IPS DF 19.7 (cell line): Measurements from ENCODE around the gene WNT6.

Experiments used
- DNase-seq: peaks from one replicate; pipeline ENCODE4 v3.0.0-alpha.2; 2013; ENCODE audit warnings: low read depth, low spot score

The WNT6 gene

DNA sequence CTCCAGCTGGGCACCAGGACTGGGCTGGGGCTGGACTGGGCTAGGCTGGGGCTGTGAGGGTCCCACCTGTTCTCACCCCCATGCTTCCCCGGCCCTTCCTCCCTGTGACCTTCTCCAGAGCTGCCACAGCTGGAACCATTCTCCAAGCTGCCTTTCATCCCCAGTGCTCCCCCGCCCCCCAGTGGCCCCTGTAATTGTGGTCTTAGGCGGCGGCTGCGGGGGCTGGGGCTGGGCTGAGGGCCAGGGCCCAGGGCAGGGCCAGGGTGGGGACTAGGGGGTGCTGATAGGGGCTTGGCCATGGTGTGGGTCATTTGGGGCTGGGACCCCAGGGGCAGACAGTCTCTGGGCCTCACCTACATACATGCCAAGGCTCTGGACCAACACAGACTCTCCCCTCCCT is 18.3 kb downstream of the WNT6 start:
- DNase-seq, result no peak

DNA sequence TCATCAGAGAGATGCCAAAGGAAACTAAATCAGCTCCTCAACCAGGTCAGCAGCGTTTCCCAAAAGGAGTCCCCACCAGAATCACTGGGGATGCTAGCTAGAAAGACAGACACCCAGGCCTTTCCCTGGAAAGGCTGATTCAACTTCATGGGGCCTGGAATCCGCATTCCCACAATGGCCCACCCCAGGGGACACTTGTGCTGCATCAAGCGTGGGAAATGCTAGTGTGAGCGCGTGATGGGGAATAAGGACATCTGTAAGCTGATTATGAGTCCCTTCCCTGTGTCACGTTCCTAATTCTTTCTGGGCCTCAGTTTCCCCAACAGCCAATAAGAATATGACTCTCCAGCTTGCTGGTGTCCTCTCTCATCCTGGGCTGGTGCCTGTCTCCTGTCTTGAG is 18.9 kb downstream of the WNT6 start:
- DNase-seq, result no peak

DNA sequence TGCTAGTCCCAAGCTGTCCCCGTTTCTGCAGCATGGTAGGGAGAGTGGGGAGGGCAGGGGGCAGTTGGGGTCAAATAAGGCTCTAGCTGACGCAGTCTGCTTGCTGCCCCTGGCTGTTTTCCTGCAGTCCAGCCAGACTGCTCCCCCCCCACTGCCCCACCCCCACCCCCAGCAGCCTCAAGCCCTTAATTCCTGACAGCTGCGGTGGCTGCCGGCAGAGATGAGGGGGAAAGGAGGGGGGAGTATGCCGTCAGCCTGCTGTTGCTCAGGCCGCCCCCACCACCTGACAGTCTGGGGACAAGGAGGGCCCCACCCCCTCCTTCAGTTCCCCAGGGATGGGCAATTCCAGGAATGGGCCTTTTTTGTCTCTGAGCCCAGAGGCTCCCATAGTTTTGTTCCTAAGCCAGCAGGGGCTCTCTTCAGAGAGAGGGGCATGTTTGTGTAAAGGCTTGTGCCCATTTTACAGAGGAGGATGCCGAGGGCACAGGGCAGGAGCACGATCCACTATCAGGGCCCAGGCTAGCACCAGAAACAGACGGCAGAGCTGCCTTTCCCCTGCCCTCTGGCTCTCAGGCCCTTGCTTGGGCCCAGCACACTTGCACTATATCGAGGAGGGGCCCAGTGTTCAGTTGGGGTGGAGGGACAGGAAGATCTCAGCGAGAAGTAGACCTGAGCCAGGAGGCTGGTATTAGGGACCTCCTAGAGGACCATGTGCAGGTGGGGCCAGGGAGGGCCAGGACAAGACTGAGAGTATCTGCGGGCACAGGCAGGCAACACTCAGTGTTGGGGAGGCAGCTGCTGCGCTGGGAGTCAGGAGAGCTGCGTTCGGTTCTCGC is 19.5 kb downstream of the WNT6 start:
- DNase-seq, result no peak

DNA sequence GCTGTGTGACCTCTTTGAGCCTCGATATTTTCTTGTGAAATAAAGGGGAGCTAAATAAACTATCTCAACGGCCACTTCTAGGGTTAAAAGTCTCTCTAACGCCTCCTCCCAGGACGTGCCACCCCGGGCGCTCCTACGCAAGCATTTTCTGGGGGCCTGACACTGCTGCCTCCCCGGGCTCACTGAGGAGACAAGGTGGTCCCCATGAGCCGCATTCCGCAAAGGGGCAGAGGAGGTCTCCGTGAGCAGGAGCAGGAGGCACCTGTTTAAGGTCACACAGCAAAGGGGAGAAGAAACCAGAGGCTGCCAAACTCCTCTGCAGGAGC is 20.1 kb downstream of the WNT6 start:
- DNase-seq, result no peak

DNA sequence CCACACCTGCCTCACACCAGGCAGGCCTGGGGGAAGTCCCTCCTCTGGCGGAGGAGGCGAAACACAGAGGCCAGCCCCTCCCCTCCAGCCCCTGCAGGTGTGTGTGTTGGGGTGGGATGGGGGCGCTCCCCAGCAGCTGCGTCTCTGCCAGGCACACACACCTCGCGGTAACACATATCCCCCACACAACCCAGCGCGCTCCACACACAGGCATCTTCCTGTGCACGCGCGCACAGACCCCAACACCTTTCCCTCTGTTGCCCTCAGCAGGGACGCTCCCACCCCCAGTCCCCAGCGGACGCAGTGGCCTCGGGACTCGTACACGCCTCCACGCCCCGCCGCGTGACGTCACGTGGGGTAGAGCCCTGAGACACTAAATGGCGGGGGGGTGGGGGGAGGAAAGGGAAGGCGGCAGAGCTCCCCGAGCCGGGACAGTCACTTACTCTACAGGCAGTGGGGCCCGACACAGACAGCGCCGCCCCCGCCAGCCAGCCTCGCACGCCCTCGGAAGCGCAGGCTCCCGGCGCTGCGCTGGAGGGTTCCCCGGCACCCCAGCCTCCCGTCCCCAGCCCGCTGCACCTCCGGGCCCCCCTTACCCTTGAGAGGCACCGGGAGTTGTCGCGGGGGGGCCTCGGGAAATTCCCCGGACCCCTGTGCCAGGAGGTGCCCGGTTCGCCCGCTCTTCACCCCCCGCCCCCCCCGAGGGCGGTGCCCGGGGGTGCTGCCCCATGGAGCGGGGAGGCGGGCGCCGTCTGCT is 20.7 kb downstream of the WNT6 start, which contains the start of gene WNT10A:
WNT10A (plus strand) TSS at position 751 of the 757 bp plus-strand sequence. CDS start 144 bp downstream, outside the sequence.
- no peak for DNase-seq

DNA sequence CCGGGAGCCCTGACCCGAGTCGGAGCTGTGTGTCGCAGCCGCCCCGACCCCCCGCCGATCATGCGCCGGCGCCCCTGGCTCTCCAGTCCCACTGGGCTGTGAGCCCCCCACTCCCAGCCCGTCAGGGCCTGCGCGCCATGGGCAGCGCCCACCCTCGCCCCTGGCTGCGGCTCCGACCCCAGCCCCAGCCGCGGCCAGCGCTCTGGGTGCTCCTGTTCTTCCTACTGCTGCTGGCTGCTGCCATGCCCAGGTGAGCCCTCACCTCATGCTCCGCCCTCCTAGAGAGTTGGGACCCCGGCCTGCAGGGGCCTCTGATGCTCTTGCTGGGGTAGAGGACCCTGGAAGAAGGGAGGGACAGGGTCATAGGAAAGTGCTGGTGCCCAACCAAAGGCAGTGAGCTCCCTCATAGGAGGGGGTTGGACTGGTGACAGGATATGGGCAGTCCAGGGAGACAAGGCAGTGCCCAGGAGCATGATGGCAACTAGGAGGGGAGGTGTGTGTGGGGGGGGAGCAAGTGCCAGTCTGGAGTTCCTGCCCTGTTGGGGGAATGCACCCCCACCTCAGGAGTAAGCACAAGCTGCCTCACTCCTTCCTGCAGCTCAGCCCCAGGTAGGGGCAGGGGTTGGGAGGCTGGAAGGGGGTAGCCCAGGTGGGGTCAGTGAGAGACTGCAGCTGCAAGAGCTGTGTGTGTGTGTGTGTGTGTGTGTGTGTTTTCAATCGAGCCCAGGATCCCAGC is 21.4 kb downstream of the WNT6 start:
- DNase-seq, result no peak

DNA sequence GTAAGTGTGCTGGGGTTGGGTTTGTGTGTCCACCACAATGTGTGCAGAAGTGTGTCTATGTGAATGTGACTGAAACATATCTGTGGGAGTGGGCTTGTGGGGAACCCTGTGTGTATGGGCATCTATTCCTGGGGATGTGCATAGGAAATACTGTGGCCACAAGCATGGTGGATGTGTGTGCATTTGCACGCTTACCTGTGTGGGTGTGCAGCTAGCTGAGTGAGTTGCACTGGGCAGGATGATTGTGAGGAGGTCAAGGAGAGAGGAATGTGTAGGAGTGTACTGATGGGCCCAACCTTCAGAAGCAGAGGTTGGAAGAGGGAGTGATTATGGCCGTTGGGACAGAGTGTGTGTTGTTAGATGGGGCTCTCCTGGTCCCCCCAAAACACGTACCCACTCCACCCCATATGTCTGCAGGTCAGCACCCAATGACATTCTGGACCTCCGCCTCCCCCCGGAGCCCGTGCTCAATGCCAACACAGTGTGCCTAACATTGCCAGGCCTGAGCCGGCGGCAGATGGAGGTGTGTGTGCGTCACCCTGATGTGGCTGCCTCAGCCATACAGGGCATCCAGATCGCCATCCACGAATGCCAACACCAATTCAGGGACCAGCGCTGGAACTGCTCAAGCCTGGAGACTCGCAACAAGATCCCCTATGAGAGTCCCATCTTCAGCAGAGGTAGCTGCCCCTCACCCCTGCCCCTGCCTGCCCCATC is 22.3 kb downstream of the WNT6 start:
- DNase-seq, result no peak

DNA sequence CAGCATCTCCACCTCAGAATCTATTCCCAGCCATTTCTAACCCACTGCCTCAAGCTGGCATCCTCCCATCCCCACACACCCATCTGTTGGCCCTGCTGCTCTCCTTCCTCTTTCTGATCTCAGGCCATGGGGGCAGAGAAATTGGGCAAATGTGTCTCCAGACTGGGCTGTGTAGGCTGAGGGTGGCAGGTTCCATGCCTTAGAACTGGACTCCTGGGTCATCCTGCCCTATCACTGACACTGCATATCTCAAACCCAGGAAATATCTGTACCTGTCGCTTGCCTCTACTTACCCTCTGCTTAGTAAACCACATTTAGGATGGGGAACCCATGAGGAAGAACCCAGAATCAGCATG is 22.8 kb downstream of the WNT6 start:
- no peak for DNase-seq

DNA sequence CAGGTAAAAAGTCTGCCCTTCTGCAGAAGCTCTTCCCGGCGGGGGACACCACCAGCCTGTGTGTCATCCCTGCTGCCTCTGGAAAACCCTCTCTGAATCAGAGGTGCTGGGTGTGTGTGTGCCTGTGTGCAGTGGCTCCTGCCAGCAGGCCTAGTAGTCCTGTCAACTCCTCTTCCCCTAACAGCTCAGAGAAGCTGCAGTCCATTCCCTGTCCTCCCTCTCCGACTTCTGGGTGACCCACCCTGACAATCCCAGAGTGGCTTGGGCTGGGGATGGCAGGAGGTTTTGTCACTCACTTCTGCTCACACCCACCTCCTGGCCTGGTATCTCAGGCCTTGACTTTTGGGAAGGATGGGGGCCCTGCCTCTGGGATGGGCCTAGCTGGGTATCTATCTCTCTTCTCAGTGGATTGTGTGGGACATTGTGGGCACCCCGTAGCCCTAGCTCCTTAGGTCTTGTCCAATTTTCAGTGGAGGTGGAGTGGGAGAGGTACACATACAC is 23.3 kb downstream of the WNT6 start:
- DNase-seq, result no peak

DNA sequence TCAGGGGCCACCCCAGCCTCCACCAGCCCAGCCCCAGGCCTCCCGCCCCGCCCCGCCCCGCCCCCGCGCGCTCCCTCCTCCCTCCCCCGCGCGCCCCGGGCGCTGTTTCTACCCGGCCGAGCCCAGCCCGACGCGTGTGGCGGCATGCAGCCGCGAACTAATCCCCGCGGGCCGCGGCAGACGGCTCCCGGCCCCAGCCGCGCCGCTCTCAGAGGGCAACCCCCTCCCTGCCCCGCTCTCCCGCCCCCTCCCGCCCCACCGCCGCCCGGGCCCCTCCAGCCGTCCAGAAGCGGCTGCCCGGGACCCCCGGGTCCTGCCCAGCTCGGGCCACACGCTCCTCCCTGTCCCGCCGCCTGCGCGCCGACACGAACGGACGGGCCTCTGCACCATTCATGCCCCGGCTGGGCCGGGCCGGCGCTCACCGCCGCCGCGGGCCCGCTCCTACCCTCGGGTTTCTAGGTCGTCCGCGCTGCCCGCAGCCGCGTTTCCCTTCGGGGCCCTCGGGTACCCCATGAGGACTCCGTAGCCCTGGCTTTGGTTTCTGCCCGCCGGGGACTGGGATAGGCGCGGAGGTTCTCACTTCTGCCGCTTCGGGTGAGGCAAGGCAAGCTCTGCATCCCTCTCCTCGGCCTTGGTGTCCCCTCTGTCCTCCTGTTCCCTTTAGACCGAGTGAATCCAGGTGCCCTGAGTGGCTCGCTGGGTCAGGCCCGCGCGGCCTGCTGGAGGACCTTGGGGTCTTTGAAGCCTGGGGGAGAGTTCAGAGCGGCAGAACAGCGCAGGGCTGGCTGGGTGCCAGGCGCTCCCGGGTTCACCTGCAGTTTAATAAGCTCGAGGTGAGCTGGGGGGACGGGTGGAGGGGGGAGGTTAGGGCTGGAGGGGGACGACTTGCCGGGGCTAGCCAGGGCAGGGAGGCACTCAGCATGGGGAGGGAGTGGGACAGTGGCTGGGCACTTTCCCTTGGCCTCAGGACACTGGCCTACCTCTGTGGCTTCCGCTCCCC is 24.2 kb downstream of the WNT6 start:
- no peak for DNase-seq

DNA sequence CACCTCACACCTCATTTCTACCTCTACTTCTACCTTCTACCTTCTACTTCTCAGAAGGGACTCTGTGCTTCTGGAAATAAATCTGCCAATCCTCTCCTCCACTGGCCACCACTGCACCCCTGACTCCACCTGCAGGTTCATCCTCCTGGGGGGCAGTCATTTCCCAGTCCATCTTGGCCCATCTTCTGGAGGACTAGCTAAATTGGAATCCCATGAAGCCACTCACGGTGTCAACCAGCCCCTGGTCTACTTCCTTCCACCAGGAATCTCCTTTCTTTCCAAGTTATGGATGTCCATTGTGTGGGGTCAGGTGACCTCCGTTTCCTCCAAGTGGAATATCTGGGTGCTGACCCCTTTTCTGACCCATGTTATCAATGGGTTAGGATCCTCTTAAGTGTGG is 24.9 kb downstream of the WNT6 start:
- no peak for DNase-seq

DNA sequence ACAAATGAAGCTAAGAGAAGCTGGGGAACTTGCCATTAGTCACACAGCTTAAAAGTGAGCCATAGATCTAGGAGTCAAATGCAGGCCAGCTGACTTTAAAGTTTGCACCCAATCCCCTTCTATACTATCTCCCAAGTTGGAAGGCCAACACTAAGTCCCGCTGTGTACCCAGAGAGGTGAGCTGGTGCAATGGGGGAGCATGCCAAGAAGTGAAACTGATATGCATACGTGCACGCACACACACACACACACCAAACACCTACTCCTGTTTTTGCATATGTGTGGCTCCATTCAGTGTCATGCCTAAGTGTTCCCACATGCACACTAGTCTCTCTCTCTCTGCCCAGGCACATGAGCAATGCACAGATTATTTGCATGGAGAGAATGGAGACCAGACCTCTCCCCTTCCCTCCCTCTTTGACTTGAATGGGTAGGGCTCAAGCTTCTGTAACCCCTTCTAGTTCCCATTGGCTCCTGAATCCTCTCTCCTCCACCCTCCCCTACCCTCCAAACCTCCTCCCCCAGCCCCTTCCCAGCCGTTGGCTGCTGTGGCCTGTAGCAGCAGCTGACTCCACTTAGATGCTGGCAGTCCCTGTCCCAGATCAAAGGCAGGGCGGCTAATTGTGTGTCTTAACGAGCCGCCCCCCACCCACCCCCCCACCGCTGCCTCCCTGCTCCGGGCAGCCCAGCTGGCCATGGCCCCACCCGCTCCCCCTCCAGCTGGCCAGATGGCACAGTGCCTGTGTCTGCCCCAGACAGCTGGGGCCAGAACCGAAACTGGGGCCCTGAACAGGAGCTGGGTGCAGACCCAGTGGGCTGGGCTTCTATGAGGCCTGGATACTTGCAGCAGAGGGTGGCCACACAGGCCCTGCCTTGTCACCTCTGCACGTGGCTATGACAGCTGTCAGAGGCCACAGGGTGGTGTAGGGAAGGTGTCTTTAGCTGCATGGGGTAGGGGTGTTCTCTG is 26.7 kb downstream of the WNT6 start:
- no peak for DNase-seq

DNA sequence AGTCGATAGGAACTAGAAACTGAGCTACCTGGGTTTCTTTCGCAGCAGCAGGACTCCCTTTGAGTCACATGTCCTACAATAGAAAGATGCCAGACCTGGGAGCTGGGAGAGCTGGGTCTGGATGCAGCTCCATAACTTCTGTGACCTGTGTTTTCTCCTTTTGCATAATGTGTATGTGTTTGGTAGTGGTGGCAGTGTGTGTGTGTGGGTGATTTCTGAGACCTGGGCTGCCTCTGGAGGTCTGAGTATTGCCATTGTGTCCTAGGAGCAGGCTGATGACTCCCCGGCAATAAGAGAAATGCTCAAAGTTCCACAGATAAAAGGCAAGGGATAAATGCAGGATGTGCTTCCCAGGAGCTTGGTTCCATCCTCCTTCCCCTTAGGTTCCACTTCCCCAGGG is 27.5 kb downstream of the WNT6 start:
- DNase-seq, result no peak

DNA sequence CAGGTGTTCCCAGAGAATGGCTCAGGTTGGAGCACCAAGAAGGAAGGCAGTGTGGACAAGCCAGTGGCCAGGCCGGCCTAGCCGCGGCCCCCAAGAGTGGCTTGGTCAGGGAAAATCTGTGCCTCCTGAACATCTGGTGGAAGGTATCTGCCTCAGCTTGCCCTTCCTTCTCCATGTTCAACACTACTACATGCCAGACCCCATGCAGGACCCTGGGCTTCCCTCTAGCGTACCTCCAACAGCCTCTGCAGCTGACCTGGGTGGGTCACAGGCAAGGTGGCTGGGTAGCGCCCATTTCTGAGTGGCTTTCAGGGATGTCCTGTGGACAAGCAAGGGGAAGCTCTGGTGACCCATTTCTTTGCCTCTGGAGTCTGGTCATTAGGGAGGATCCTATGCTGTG is 28.7 kb downstream of the WNT6 start:
- DNase-seq, result no peak

DNA sequence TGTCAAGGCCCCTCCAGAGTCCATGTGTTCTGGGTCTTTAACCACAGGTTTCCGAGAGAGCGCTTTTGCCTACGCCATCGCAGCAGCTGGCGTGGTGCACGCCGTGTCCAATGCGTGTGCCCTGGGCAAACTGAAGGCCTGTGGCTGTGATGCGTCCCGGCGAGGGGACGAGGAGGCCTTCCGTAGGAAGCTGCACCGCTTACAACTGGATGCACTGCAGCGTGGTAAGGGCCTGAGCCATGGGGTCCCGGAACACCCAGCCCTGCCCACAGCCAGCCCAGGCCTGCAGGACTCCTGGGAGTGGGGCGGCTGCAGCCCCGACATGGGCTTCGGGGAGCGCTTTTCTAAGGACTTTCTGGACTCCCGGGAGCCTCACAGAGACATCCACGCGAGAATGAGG is 30.3 kb downstream of the WNT6 start:
- DNase-seq, result no peak

DNA sequence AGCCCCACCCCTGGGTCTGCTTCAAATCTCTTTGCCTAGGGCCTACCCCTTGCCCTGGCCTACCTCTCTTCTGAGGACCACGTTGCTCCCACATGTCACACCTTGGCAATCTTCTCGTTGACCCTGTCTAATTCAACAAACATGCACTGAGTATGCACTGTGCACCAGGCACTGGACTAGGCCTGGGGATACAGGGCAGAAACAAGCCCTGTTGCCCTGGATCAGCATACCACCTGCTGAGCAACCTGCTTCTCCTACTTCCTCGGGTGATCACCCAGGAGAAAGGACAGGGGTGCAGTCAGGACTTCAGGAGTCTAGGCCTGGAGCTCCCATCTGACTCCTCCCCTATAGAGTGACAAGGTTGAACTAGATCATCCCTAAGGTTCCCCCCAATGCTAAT is 30.8 kb downstream of the WNT6 start:
- no peak for DNase-seq

DNA sequence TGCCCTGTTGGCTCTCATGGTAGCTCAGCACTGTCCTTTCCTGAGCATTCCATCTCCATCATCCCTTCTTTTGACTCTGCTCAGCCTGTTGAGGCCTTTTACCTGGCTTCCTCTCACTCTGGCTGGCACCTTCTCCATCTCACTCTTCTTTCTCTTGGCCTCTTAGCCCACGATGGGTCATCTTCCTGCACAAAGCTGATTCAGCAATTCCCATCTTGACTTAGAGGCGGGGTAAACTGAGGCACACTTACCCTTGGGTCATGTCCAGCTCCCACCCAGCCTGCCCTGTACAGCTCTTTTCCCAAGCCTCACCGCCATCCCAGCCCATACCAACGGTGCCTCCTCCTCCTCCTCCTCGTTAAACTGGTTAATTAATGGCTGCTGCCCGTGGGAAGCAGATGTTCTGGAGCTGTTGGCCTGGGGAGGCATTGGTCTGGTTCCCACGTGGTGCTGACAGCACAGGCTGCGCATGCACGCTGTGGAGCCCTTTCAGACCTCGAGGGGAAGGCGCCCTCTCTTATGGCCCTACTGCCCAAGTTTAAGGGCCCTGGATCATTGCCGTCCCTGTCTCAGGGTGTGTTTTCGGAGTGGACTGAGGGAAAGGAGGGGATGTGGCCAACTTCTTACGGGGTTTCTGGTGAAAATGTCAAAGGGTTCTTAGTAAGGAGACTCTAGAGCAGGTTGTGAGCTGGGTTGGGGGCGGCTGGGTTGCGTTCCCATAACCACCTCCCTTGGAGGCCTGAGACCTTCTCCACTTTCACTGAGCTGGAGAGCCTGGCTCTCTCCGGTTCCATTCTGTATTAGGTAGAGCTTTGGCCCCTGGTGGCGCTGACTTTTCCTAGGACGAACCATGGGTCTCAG is 31.9 kb downstream of the WNT6 start:
- DNase-seq, result no peak

DNA sequence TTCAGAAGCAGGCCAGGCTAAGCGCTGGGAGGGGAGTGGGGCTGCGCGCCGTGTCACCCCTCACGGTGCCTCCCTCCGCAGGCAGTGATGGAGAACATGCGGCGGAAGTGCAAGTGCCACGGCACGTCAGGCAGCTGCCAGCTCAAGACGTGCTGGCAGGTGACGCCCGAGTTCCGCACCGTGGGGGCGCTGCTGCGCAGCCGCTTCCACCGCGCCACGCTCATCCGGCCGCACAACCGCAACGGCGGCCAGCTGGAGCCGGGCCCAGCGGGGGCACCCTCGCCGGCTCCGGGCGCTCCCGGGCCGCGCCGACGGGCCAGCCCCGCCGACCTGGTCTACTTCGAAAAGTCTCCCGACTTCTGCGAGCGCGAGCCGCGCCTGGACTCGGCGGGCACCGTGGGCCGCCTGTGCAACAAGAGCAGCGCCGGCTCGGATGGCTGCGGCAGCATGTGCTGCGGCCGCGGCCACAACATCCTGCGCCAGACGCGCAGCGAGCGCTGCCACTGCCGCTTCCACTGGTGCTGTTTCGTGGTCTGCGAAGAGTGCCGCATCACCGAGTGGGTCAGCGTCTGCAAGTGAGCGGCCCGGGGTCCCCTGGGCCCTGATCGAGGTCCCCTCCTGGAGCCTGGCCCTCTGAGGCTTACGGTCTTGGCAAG is 33.2 kb downstream of the WNT6 start:
- no peak for DNase-seq
